Measurements from ENCODE around the gene MAP3K5.

DNA sequence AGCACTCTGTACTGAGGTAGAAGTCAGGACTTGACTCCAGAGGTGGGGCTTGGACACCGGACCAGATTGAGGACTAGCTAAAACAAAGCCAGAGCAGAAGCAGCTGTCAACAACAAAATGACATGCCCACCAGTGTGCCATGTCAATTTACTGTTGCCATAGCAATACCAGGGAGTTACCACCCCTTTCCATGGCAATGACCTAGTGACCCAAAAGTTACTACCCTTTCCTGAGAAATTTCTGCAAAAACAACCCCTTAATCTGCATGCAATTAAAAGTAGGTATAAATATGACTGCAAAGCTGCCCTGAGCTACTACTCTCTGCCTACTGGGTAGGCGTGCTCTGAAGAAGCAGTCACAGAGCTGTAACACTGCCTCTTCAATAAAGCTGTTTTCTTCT, 21.0 kb downstream of the MAP3K5 start:
- TF ChIP-seq SP1 (CRISPR knock-in tag; IDR thresholded peaks at IDR 0.05), result no peak
- no peak for TF ChIP-seq KAT8 (IDR thresholded peaks at IDR 0.05; ENCODE audit: low read depth)
- TF ChIP-seq CBFA2T2 (conservative IDR thresholded peaks at IDR 0.05), result no peak
- no peak for TF ChIP-seq CTCF (IDR thresholded peaks at IDR 0.05 in 2 of 3, conservative IDR thresholded peaks at IDR 0.05 in 1 of 3; ENCODE audit: insufficient read depth in 2 of 3, low read depth in 1 of 3, low read length in 3 of 3)
- no peak for TF ChIP-seq CAMTA2 (CRISPR knock-in tag; conservative IDR thresholded peaks at IDR 0.05)
- TF ChIP-seq RFX5 (IDR thresholded peaks at IDR 0.05; ENCODE audit: low read depth, low read length), result no peak
- no peak for TF ChIP-seq ZNF121 (CRISPR knock-in tag; conservative IDR thresholded peaks at IDR 0.05)
- no peak for TF ChIP-seq CHD2 (IDR thresholded peaks at IDR 0.05; ENCODE audit: low read depth, low read length)
- no peak for TF ChIP-seq L3MBTL2 (IDR thresholded peaks at IDR 0.05)
- no peak for TF ChIP-seq KAT7 (CRISPR knock-in tag; IDR thresholded peaks at IDR 0.05; ENCODE audit: borderline replicate concordance)
- TF ChIP-seq POLR2B (IDR thresholded peaks at IDR 0.05; ENCODE audit: low read depth, partially characterized antibody), result no peak
- TF ChIP-seq HMG20B (CRISPR knock-in tag; IDR thresholded peaks at IDR 0.05), result no peak
